C1 segment of cervical spinal cord (tissue), 14 donors: ENCODE results near the gene COMMD1.
"Not testable (repeated sequence)": the region's sequence is repeated elsewhere in the genome, so short reads cannot be mapped to it uniquely, and the experiment has no call there.

ENCODE experiments used
- DNase-seq, 14 donors: peaks; one replicate each; lab custom pipeline; 2025; lab: John Stamatoyannopoulos, UW

Gene COMMD1

DNA sequence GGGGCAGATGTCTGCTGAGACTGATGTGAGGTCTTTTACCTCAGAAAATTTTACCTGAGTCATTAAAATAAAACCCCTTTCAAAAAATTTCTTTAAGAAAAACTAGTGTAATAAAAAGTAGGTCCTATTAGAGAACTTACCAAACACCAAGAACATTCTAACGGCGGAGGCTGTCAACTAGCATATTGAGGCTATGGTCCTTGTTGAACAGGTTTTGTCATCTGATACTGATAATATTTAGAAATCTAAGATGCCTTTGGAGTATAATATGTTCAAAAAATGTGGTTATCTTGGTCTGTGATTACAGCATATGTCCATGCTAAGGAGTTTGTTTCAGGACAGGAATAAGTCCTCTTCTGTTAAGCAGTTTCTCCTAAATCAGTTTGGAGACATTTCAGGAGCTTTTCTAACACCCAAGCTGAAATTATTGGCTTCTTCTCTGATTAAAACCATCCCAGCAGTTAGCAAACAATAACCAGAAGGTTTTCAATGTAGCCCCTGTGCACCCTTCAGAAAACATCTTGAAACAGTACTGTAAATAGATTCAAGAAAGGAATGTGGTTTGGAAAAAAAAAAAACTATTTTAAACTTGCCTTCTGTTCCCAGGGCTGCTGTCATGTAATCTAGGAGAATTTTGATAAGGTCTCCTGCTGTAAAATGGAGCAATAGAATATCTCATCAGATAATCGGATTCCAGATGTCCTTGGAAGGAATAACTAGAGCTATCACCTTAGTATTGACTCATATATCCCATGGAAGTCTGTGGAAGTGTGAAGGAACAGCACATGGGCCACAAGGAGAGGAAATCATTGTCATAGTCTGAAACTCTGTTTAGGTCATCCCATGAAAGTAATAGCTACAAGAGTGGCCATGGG is 231.7 kb downstream of the COMMD1 start:
- DNase-seq = no peak

DNA sequence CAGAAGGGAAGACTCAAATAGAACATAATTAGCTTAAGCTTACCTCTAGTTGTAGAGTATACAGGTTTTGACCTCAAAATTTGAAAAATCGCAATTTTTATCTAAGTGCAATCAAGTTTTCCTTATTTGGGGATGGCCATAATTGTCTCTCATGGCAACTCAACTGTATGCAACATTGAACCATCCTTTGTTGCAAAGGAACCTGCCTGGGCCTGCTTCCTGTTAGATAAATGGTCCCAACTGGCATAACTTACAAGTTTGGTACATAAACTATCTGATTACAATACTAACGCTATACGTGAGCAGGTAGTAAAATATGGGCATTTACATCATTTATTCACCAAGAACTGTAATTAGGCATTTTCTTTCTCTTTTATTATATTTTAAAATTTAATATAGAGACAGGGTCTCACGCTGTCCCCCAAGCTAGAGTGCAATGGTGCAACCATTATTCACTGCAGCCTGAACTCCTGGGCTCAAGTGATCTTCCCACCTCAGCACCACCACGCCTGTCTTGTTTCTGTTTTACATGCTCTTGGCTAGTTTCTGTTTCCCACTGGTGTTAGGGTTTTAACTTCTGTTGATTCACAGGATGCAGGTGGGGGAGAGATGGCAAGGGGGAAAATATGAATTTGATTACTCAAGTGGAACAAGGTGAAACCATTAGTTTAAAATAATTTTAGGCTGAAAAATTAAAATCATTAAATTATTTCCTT is 235.1 kb downstream of the COMMD1 start:
- no peak for DNase-seq

DNA sequence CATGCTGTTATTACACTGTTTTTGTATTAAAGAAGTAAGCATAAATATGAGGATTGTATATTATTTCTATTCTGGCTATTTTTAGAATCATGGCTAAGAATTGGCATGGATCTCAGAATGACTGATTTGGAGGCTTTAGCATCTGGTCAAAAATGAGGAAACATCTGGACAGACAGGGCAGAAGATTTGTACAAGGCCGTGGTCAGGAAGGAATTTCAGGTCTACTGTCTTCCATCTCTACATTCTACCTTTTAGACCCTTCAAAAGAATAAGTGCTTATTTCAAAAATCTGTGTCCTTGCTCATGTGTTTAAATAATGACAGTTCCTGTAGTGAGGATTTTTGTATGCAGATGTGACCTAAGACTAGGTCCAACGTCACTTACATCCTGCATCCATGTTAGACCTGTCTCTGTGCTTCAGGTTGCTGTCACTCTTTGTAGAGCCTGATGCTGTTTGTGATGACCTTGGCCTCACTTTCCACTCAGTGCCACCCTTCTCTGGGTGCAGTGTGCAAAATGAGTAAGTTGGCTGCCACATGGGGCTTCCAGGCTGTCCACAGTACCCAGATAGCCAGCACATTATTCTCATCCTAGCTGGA is 235.8 kb downstream of the COMMD1 start:
- no peak for DNase-seq

DNA sequence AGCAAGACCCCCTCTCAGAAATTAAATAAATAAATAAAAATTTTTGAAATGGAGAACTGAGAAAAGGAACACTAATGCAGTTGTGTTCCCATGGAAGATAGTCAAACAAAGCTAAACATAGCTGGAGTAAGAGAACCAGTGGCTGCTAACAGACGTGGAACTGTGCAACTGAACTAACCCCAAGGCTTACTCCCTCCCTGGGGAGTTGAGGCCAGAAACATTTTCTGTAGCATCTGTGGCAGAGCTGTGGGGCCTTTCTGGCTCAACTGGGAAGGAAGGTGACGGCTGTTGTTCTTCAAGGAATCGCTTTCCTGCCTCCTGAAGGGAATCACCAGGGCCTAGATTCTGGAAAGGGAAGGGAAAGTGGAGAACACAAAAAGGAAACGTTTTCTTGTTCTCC is 236.6 kb downstream of the COMMD1 start:
- no peak for DNase-seq

DNA sequence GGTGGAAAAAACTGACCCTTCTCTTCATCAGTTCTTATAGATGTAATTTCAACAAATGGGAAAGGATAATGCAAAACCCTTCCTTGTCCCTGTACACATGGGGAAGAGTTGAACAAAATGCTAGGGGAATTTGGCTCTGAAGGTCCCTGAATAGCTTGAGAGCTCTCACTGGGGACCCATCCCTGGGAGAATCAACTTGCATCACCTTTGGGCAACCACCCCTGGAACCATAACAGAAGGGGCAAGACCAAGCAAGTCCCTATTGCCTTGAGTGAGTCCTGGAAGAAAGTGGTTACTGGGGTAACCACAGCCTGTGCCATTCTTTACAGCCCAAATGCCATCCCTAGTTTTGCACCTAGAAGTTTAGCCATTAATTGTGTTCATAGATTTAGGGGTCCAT is 238.2 kb downstream of the COMMD1 start:
- DNase-seq = no peak

DNA sequence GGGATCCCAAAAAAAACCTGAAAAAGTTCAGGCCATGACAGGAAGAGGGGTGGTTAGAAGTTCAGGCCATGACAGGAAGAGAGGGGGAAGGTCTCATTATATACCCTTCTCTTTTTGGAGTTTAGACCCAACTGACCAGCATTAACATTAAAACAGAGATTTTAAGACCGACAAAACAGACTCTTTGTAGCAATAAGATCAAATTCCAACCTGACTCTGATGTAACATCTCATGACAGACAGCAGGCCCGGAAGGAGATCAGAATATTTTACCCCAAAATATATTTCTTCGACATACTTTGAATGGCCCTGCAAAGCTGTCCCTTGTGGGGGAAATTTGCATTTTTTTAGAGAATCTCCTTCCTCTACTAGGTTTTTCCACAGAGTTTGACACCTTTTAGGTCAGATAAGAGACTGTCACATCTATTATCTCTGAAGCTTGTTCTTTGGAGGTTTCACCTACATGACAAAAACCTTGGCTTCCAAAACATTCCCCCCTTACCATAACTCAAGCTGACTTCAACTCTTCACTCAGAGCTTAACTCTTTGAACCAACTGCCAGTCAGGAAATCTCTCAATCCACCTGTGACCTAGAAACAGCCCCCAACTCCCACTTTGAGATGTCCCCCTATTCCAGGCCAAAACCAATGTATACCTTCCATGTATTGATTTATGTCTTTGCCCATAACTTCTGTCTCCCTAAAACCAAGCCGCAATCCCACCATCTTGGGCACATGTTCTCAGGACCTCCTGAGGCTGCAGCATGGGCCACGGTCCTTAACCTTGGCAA is 239.4 kb downstream of the COMMD1 start:
- no peak for DNase-seq

DNA sequence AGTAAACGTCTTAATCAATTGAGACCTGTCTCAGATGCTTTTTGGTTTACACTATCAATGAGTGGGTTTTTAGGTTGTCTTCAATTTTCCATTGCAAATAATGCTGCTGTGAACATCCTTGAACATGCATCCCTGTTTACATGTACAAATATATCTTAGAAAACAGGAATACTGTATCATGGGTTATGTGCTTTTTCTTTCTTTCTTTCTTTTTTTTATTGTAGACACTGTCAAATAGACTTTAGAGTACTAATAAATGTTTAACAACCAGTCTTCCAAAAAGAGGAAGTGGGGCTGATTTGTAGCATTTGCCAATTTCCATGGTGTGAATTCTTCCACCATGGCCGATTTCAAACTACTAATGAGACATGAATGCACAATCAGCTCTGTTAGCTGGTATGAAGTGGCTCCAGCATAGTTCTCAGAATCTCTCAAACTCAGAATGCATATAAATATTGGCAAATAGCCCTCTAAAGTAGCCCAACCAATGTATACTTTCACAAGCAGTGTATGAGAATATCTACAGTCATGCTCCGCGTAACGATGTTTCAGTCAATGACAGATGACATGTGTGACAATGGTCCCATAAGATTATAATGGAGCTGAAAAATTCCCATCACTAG is 240.1 kb downstream of the COMMD1 start:
- DNase-seq = no peak

DNA sequence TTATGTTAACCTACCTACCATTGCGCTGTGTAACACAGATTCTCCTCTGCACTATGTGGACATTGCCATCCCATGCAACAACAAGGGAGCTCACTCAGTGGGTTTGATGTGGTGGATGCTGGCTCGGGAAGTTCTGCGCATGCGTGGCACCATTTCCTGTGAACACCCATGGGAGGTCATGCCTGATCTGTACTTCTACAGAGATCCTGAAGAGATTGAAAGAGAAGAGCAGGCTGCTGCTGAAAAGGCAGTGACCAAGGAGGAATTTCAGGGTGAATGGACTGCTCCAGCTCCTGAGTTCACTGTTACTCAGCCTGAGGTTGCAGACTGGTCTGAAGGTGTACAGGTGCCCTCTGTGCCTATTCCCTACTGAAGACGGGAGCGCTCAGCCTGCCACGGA is 241.3 kb downstream of the COMMD1 start:
- DNase-seq = not testable (repeated sequence)

DNA sequence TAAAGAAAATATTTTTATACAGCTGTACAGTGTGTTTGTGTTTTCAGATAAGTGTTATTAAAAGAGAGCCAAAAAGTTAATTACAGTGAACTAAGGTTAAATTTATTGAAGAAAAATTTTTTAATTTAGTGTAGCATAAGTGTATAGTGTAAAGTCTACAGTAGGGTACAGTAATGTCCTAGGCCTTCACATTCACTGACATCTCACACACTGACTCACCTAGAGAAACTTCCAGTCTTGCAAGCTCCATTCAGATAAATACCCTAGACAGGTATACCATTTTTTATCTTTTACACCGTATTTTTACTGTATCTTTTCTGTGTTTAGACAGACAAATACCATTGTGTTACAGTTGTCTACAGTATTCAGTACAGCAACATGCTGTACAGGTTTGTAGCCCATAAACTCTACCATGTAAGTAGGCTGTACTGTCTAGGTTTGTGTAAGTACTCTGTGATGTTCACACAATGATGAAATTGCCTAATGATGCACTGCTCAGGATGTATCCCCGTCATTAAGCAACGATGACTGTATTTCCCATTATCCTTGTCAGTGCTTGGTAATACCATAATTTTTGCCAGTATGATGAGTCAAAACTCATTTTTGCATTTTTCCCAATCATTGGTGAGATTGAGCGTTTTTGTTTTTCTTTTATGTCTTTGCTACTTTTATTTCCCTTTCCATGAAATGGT is 242.3 kb downstream of the COMMD1 start:
- no peak for DNase-seq

- DNase-seq = no peak
Measured at GRCh38 chr2:62149708-62150107, 244.2 kb downstream of the COMMD1 start.

GRCh38 chr2:62150597-62151305 is 245.3 kb downstream of the COMMD1 start:
- DNase-seq = peak in 2 of 14 donors; percentile 3 to 24

DNA sequence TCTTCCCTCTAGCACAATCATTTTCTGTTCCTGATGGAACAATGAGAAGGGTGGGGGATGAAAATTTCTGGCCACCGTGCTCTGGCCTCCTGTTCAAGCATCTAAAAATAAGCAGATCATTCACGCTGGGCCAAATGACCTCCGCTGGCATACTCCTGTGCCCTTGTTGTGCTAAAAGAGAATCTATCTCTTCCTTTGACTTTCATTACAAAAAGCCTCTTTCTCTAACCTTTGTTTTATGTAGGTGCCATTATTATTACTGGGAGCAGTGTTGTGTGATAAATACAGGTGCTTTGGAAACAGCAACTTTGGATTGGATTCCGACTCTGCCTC is 245.8 kb downstream of the COMMD1 start:
- peak in 2 of 14 donors; percentile 5 to 24 for DNase-seq

- no peak for DNase-seq
Measured at GRCh38 chr2:62152000-62152399, 246.5 kb downstream of the COMMD1 start.

GRCh38 chr2:62156861-62157496 is 251.5 kb downstream of the COMMD1 start:
- peak in 2 of 14 donors; percentile 1 to 4 for DNase-seq

DNA sequence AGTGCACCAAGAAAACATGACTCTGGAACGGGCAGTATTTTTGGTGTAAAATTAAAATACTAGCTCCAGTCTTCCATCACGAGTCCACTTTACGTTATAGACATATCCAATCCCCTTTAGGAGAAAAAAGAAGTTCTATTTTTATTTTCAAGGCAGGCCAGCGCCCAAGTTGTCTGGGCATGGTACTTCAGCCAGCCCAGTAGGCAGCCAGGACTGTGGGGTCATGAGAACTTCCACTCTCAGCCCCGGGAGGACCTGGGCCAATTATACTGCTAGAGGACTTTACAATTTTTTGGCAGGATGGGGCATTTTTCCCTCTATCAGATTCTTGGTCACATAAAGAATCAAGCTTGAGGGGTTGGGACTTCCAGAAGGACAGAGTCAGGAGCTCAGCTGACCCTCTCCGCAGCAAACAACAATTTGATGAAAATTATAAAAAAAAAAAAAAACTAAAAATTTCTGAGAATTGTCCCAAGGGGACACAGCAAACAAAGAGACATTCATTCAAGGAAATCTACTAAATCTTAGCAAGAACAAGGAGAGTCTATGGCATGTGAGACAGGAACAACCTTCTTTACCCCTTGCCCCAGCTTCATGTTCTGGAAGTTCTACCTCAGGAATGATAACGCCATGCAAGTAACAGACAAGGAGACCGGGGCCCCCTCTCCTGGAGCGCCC is 253.1 kb downstream of the COMMD1 start:
- peak in 1 of 14 donors; percentile 1 for DNase-seq

DNA sequence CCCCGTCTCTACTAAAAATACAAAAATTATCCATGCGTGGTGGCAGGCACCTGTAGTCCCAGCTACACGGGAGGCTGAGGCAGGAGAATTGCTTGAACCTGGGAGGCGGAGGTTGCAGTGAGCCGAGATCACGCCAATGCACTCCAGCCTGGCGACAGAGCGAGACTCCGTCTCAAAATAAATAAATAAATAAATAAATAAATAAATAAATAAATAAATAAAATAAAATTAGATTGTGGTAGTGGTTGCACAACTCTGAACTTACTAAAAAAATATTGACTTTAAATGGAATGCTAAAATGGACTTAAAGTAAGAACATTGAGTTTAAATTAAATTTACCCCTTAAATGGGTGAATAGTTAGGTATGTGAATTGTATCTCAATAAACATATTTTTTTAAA is 255.2 kb downstream of the COMMD1 start:
- DNase-seq = not testable (repeated sequence)

DNA sequence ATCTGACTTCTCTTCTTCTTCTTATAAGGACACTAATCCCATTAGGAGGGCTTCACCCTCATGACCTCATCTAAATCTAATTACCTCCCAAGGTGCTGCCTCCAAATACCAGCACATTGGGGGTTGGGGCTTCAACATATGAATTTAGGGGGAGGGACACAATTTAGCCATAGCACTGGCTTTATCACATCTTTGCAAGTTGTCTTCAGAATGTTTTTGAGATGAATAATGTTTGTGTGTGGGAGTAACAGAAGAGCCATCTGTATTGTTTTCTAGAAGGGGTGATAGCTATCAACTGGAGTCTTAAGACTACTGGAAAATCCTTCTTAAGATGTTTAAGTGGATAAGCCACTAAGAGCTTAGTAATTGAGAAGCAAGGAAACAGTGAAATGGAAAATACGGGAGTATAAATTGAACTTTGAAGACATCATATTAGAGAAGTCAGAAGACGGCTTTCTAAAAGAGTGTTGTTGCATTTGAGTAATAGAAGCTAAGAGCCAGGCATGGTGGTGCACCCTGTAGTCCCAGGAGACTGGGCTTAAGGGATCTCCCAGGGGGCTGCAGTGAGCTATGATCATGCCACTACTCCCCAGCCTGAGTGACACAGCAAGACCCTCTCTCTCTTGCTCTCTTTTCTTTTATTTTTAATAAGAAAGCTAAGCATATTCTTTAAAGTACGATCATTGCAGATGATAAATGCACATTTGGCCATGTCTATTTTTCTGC is 257.8 kb downstream of the COMMD1 start:
- DNase-seq = no peak

GRCh38 chr2:62163834-62164233 is 258.4 kb downstream of the COMMD1 start:
- DNase-seq = no peak
